ENCODE data around the gene PNPLA5. TPM values are rescaled to one million over a fixed set of nuclear protein-coding genes. Genes with fewer than 3 reads are reported as not detected.

Gene PNPLA5
- total RNA-seq, 3 donors from 2014 or later (not counting 1 experiment from before 2014, with no cell fraction given) = not detected

GRCh38 chr22:43835736-43836135 lies 56.1 kb downstream of the PNPLA5 start:
- H3K4me1 ChIP-seq (ENCODE audit: control insufficient read depth, insufficient read depth, low read length) = no peaks in the 10 kb centered on the region
- no peak overlapping the region for H3K27ac ChIP-seq (ENCODE audit: low read length)
- 91% methylated on average over 13 of the region's 13 CpGs for whole genome bisulfite sequencing (ENCODE audit: insufficient coverage)
- H3K9me3 Mint-ChIP-seq = no peaks in the 10 kb centered on the region
- no peaks in the 10 kb centered on the region for H3K36me3 Mint-ChIP-seq
- no peaks in the 10 kb centered on the region for H3K36me3 ChIP-seq (ENCODE audit: control insufficient read depth, insufficient read depth, low read length)
- no peak for ATAC-seq
- peaks cover 5 to 9% of the 10 kb centered on the region in 2 donors for H3K27me3 Mint-ChIP-seq (ENCODE audit: low read depth in 2 of 2)
- H3K4me3 ChIP-seq (ENCODE audit: low read length) = no peak overlapping the region
- no peak for TF ChIP-seq CTCF (IDR thresholded peaks at IDR 0.05)
- H3K4me1 Mint-ChIP-seq = no peaks in the 10 kb centered on the region
- intact Hi-C loops (cut with micrococcal nuclease) = no loop called here
- no peaks in the 10 kb centered on the region for H3K9me3 ChIP-seq (ENCODE audit: control insufficient read depth, insufficient read depth, low read length)
- no peak overlapping the region for H3K4me3 Mint-ChIP-seq
- no peak for DNase-seq
- no peaks in the 10 kb centered on the region for H3K27me3 ChIP-seq (ENCODE audit: control insufficient read depth, insufficient read depth, low read length)
- H3K27ac Mint-ChIP-seq = no peak overlapping the region

- 68% methylated on average over 12 of the region's 12 CpGs for whole genome bisulfite sequencing (ENCODE audit: insufficient coverage)
- H3K27me3 Mint-ChIP-seq (ENCODE audit: low read depth in 2 of 2) = peaks cover 5 to 9% of the 10 kb centered on the region in 2 donors
Measured at GRCh38 chr22:43835166-43835565, 56.6 kb downstream of the PNPLA5 start.

GRCh38 chr22:43833286-43834240 lies 58.2 kb downstream of the PNPLA5 start:
- no peaks in the 10 kb centered on the region for H3K4me1 Mint-ChIP-seq
- Histone ChIP-seq H3K27ac (ENCODE audit: low read length) (no peak overlapping the region), H3K27me3 (ENCODE audit: control insufficient read depth, insufficient read depth, low read length) (no peaks in the 10 kb centered on the region), H3K36me3 (ENCODE audit: control insufficient read depth, insufficient read depth, low read length) (no peaks in the 10 kb centered on the region), H3K9me3 (ENCODE audit: control insufficient read depth, insufficient read depth, low read length) (no peaks in the 10 kb centered on the region), H3K4me1 (ENCODE audit: control insufficient read depth, insufficient read depth, low read length) (no peaks in the 10 kb centered on the region), H3K4me3 (ENCODE audit: low read length) (no peak overlapping the region)
- DNase-seq (no peak), ATAC-seq (no peak)
- intact Hi-C loops (cut with micrococcal nuclease) = no loop called here
- H3K27me3 Mint-ChIP-seq (ENCODE audit: low read depth in 2 of 2) = peaks cover 5 to 9% of the 10 kb centered on the region in 2 donors
- WGBS (ENCODE audit: insufficient coverage) = 85% methylated on average over 36 of the region's 36 CpGs
- H3K27ac Mint-ChIP-seq = no peak overlapping the region
- TF ChIP-seq CTCF (IDR thresholded peaks at IDR 0.05) = no peak
- H3K9me3 Mint-ChIP-seq = no peaks in the 10 kb centered on the region
- no peaks in the 10 kb centered on the region for H3K36me3 Mint-ChIP-seq
- H3K4me3 Mint-ChIP-seq = no peak overlapping the region

More at GRCh38 chr22:43835166-43835565, 56.6 kb downstream of the PNPLA5 start:
- DNase-seq (no peak), ATAC-seq (no peak)
- Mint-ChIP-seq H3K4me1 (no peaks in the 10 kb centered on the region), H3K4me3 (no peak overlapping the region), H3K36me3 (no peaks in the 10 kb centered on the region), H3K27ac (no peak overlapping the region), H3K9me3 (no peaks in the 10 kb centered on the region)
- H3K4me1 ChIP-seq (ENCODE audit: control insufficient read depth, insufficient read depth, low read length) = no peaks in the 10 kb centered on the region
- H3K4me3 ChIP-seq (ENCODE audit: low read length) = no peak overlapping the region
- no peak overlapping the region for H3K27ac ChIP-seq (ENCODE audit: low read length)
- no peaks in the 10 kb centered on the region for H3K27me3 ChIP-seq (ENCODE audit: control insufficient read depth, insufficient read depth, low read length)
- TF ChIP-seq CTCF (IDR thresholded peaks at IDR 0.05) = no peak
- no peaks in the 10 kb centered on the region for H3K36me3 ChIP-seq (ENCODE audit: control insufficient read depth, insufficient read depth, low read length)
- intact Hi-C loops (cut with micrococcal nuclease) = no loop called here
- no peaks in the 10 kb centered on the region for H3K9me3 ChIP-seq (ENCODE audit: control insufficient read depth, insufficient read depth, low read length)
